Activated naive CD8-positive, alpha-beta T cell treated with anti-CD3 and anti-CD28 coated beads, Interleukin-2, amount 50 U/mL, for 24 hours (primary cell): ENCODE data around the gene SLC9B2.
A peak's percentile ranks its signal among the peaks of the same experiment; 100 is the strongest.
"Not testable (repeated sequence)": the region's sequence is repeated elsewhere in the genome, so short reads cannot be mapped to it uniquely, and the experiment has no call there.

Experiments
- ATAC-seq: fragments of 150-1000 bp; cut with Tn5 transposase; one replicate; pipeline ENCODE4 v1.10.0; 2021
- DNase-seq: peaks from one replicate; pipeline ENCODE4 v3.0.0; 2021
- H3K27ac Mint-ChIP-seq: one replicate; pipeline ENCODE4 v1.8.0; 2021; ENCODE audit warnings: mild to moderate bottlenecking, mixed read lengths
- H3K27me3 Mint-ChIP-seq: one replicate; pipeline ENCODE4 v1.8.0; 2021; ENCODE audit warnings: mixed read lengths
- H3K36me3 Mint-ChIP-seq: one replicate; pipeline ENCODE4 v1.8.0; 2021; ENCODE audit warnings: low read depth, mixed read lengths
- H3K4me1 Mint-ChIP-seq: one replicate; pipeline ENCODE4 v1.8.0; 2021; ENCODE audit warnings: mixed read lengths
- H3K4me3 Mint-ChIP-seq: one replicate; pipeline ENCODE4 v1.8.0; 2021; ENCODE audit warnings: mild to moderate bottlenecking, moderate library complexity, mixed read lengths
- H3K9me3 Mint-ChIP-seq: one replicate; pipeline ENCODE4 v1.8.0; 2021; ENCODE audit warnings: mixed read lengths

The SLC9B2 gene

GRCh38 chr4:103018391-103019307 lies 57.9 kb downstream of the SLC9B2 start:
- Mint-ChIP-seq H3K4me1 (peaks cover 20% of the 10 kb centered on the region), H3K27me3 (no peaks in the 10 kb centered on the region), H3K9me3 (no peaks in the 10 kb centered on the region), H3K4me3 (peak overlapping the region; percentile 85), H3K27ac (peak overlapping the region; percentile 94), H3K36me3 (peaks cover 3% of the 10 kb centered on the region)
- DNase-seq (no peak), ATAC-seq (no peak)

- no peak overlapping the region for H3K4me3 Mint-ChIP-seq
- no peak for DNase-seq
- H3K4me1 Mint-ChIP-seq, result no peaks in the 10 kb centered on the region
- ATAC-seq, result no peak
- no peaks in the 10 kb centered on the region for H3K9me3 Mint-ChIP-seq
- H3K36me3 Mint-ChIP-seq, result no peaks in the 10 kb centered on the region
- no peaks in the 10 kb centered on the region for H3K27me3 Mint-ChIP-seq
- H3K27ac Mint-ChIP-seq, result no peak overlapping the region
These were observed 64.0 kb downstream of the SLC9B2 start for GRCh38 chr4:103012551-103012950.

GRCh38 chr4:103012060-103012459 lies 64.5 kb downstream of the SLC9B2 start:
- Mint-ChIP-seq H3K27me3 (no peaks in the 10 kb centered on the region), H3K27ac (no peak overlapping the region), H3K36me3 (no peaks in the 10 kb centered on the region), H3K9me3 (no peaks in the 10 kb centered on the region), H3K4me3 (no peak overlapping the region), H3K4me1 (no peaks in the 10 kb centered on the region)
- DNase-seq (no peak), ATAC-seq (no peak)

- H3K36me3 Mint-ChIP-seq, result no peaks in the 10 kb centered on the region
- no peaks in the 10 kb centered on the region for H3K9me3 Mint-ChIP-seq
- no peaks in the 10 kb centered on the region for H3K27me3 Mint-ChIP-seq
- no peak overlapping the region for H3K4me3 Mint-ChIP-seq
- no peak for DNase-seq
- H3K4me1 Mint-ChIP-seq, result no peaks in the 10 kb centered on the region
- ATAC-seq, result no peak
- H3K27ac Mint-ChIP-seq, result no peak overlapping the region
These were observed 65.1 kb downstream of the SLC9B2 start for GRCh38 chr4:103011378-103012025.

GRCh38 chr4:103010804-103011203 lies 65.8 kb downstream of the SLC9B2 start:
- DNase-seq, result no peak
- Mint-ChIP-seq H3K9me3 (no peaks in the 10 kb centered on the region), H3K4me1 (no peaks in the 10 kb centered on the region), H3K27ac (no peak overlapping the region), H3K36me3 (no peaks in the 10 kb centered on the region), H3K4me3 (no peak overlapping the region), H3K27me3 (no peaks in the 10 kb centered on the region)
- no peak for ATAC-seq

GRCh38 chr4:103008875-103009729 lies 67.5 kb downstream of the SLC9B2 start:
- Mint-ChIP-seq H3K27me3 (no peaks in the 10 kb centered on the region), H3K4me3 (no peak overlapping the region)
- peak; percentile 76 for ATAC-seq

GRCh38 chr4:103002551-103002950 lies 74.0 kb downstream of the SLC9B2 start:
- DNase-seq (no peak), ATAC-seq (no peak)
- peaks cover 3% of the 10 kb centered on the region for H3K9me3 Mint-ChIP-seq
- no peak overlapping the region for H3K4me3 Mint-ChIP-seq
- no peaks in the 10 kb centered on the region for H3K4me1 Mint-ChIP-seq
- no peak overlapping the region for H3K27ac Mint-ChIP-seq
- peaks cover 7% of the 10 kb centered on the region for H3K36me3 Mint-ChIP-seq
- H3K27me3 Mint-ChIP-seq, result no peaks in the 10 kb centered on the region

More at GRCh38 chr4:103008875-103009729, 67.5 kb downstream of the SLC9B2 start:
- no peaks in the 10 kb centered on the region for H3K9me3 Mint-ChIP-seq
- DNase-seq, result no peak
- H3K4me1 Mint-ChIP-seq, result no peaks in the 10 kb centered on the region
- H3K36me3 Mint-ChIP-seq, result no peaks in the 10 kb centered on the region
- H3K27ac Mint-ChIP-seq, result no peak overlapping the region

GRCh38 chr4:102994803-102995202 lies 81.8 kb downstream of the SLC9B2 start:
- DNase-seq, result no peak
- Mint-ChIP-seq H3K4me1 (peaks cover 2% of the 10 kb centered on the region), H3K27ac (no peak overlapping the region), H3K36me3 (peaks cover 6% of the 10 kb centered on the region), H3K9me3 (peaks cover 12% of the 10 kb centered on the region), H3K27me3 (no peaks in the 10 kb centered on the region), H3K4me3 (no peak overlapping the region)
- ATAC-seq, result no peak

- not testable (repeated sequence) for ATAC-seq, H3K36me3 Mint-ChIP-seq, H3K4me1 Mint-ChIP-seq, DNase-seq, H3K4me3 Mint-ChIP-seq, H3K27ac Mint-ChIP-seq, H3K27me3 Mint-ChIP-seq
- peaks cover 12% of the 10 kb centered on the region for H3K9me3 Mint-ChIP-seq
These were observed 82.6 kb downstream of the SLC9B2 start for GRCh38 chr4:102993985-102994384.

GRCh38 chr4:102988429-102989020 lies 88.0 kb downstream of the SLC9B2 start:
- Mint-ChIP-seq H3K27me3 (no peaks in the 10 kb centered on the region), H3K27ac (peak overlapping the region; percentile 61), H3K4me1 (peaks cover 8% of the 10 kb centered on the region), H3K9me3 (peaks cover 11% of the 10 kb centered on the region), H3K36me3 (peaks cover 5% of the 10 kb centered on the region), H3K4me3 (no peak overlapping the region)
- DNase-seq, result no peak
- no peak for ATAC-seq

- DNase-seq, result no peak
- H3K27me3 Mint-ChIP-seq, result no peaks in the 10 kb centered on the region
- no peaks in the 10 kb centered on the region for H3K4me1 Mint-ChIP-seq
- H3K27ac Mint-ChIP-seq, result no peak overlapping the region
- no peaks in the 10 kb centered on the region for H3K36me3 Mint-ChIP-seq
- peaks cover 17% of the 10 kb centered on the region for H3K9me3 Mint-ChIP-seq
- no peak for ATAC-seq
- H3K4me3 Mint-ChIP-seq, result no peak overlapping the region
These were observed 95.6 kb downstream of the SLC9B2 start for GRCh38 chr4:102981005-102981404.
